GM12878 (cell line): ENCODE measurements around the gene BAZ2B. TPM values are rescaled to one million over a fixed set of nuclear protein-coding genes. Genes with fewer than 3 reads are reported as not detected.

Experiments used
- ATAC-seq: fragments of 200-7000 bp; cut with Tn5 transposase; 3 replicates; pipeline ENCODE4 v1.9.1; 2020; ENCODE audit warnings: mild to moderate bottlenecking, moderate library complexity
- BruUV-seq: library from RNA; stranded (reverse); fragments of 400-500 nt; replicated peaks from 2 replicates; lab custom pipeline; 2021; lab: Mats Ljungman, UMichigan
- CTCF ChIA-PET: fragments of 300-600 bp; sonication (Branson Sonifier 250); formaldehyde crosslinking; extraction: SDS; loops from one replicate; lab custom pipeline; 2021; ENCODE audit warnings: inconsistent platforms; lab: Yijun Ruan, JAX
- POLR2A ChIA-PET: fragments of 350-600 bp; formaldehyde crosslinking; extraction: SDS; loops from one replicate; lab custom pipeline; 2021; ENCODE audit warnings: inconsistent platforms; lab: Charles Lee
- RAD21 ChIA-PET: fragments of 300-600 bp; sonication (Branson Sonifier 250); formaldehyde crosslinking; loops from one replicate; lab custom pipeline; 2023; ENCODE audit warnings: antibody characterized with exemption; ENCODE audit not compliant: unreplicated experiment; lab: Charles Lee
- SMC1A ChIA-PET: fragments of 300-600 bp; sonication (Branson Sonifier 250); formaldehyde crosslinking; loops from one replicate; lab custom pipeline; 2023; ENCODE audit not compliant: unreplicated experiment, uncharacterized antibody; lab: Charles Lee
- DNase-seq: peaks from one replicate; pipeline ENCODE4 v3.0.0-alpha.2; 2011; ENCODE audit warnings: low read depth, low spot score
- FAIRE-seq: peaks from 3 replicates; lab custom pipeline; 2011; peaks lifted over from hg19 to GRCh38; lab: Jason Lieb, UNC
- H2AFZ ChIP-seq: 2 replicates; pipeline ENCODE4 v1.6.0; 2011; ENCODE audit warnings: low read depth, low read length, control low read depth; ENCODE audit not compliant: control insufficient read depth
- H3K27ac ChIP-seq: 2 replicates; pipeline ENCODE4 v1.5.1; 2011; ENCODE audit warnings: control low read depth; ENCODE audit not compliant: control insufficient read depth, insufficient read depth
- H3K27me3 ChIP-seq, 2 experiments: replicated peaks in 1 of 2; 2 replicates each; pipeline versions ENCODE4 v1.6.0 to v1.6.1; 2011; ENCODE audit warnings: low read length in 1 of 2; ENCODE audit not compliant: control insufficient read depth in 2 of 2, insufficient read depth in 2 of 2
- H3K36me3 ChIP-seq, 2 experiments: 2 replicates each; pipeline ENCODE4 v1.5.1; 2011; ENCODE audit warnings: low read length in 1 of 2; ENCODE audit not compliant: control insufficient read depth in 2 of 2, insufficient read depth in 2 of 2
- H3K4me1 ChIP-seq: 2 replicates; pipeline ENCODE4 v1.6.1; 2011; ENCODE audit warnings: mild to moderate bottlenecking, low read length, moderate library complexity, mixed read lengths; ENCODE audit not compliant: control insufficient read depth, insufficient read depth
- H3K4me2 ChIP-seq: 2 replicates; pipeline ENCODE4 v1.6.0; 2011; ENCODE audit warnings: control low read depth; ENCODE audit not compliant: control insufficient read depth, insufficient read depth
- H3K4me3 ChIP-seq: fragments of 200-600 bp; sonication (generic); 2 replicates; pipeline ENCODE4 v1.5.1; 2016
- H3K79me2 ChIP-seq: 2 replicates; pipeline ENCODE4 v1.6.0; 2011; ENCODE audit warnings: low read length; ENCODE audit not compliant: control insufficient read depth, insufficient read depth
- H3K9ac ChIP-seq: 2 replicates; pipeline ENCODE4 v1.8.0; 2011; ENCODE audit warnings: low read length, control low read depth, mixed read lengths; ENCODE audit not compliant: control insufficient read depth, insufficient read depth
- H3K9me3 ChIP-seq: replicated peaks from 3 replicates; pipeline ENCODE4 v1.5.1; 2011; ENCODE audit warnings: mild to moderate bottlenecking, low read length; ENCODE audit not compliant: control insufficient read depth, insufficient read depth
- H4K20me1 ChIP-seq: 2 replicates; pipeline ENCODE4 v1.6.0; 2011; ENCODE audit not compliant: control insufficient read depth, insufficient read depth
- CBFB ChIP-seq: IDR thresholded peaks from 2 replicates; pipeline ENCODE4 v1.6.1; 2016; ENCODE audit warnings: antibody characterized with exemption, low read depth
- CHD1 ChIP-seq: IDR thresholded peaks from 2 replicates; pipeline ENCODE4 v1.6.1; 2012; ENCODE audit warnings: low read depth, low read length, improper control_type of control experiment
- EZH2 ChIP-seq: IDR thresholded peaks from 2 replicates; pipeline ENCODE4 v1.6.1; 2012; ENCODE audit warnings: low read depth, mild to moderate bottlenecking, control low read depth, inconsistent platforms, low read length, borderline replicate concordance; ENCODE audit not compliant: control insufficient read depth
- HDGF ChIP-seq: fragments of 450-650 bp; IDR thresholded peaks from 2 replicates; pipeline ENCODE4 v1.6.1; 2016; ENCODE audit warnings: antibody characterized with exemption
- JUNB ChIP-seq: IDR thresholded peaks from 2 replicates; pipeline ENCODE4 v1.6.1; 2016; ENCODE audit warnings: antibody characterized with exemption, mild to moderate bottlenecking
- MTA3 ChIP-seq: IDR thresholded peaks from 2 replicates; pipeline ENCODE4 v1.6.1; 2012; ENCODE audit warnings: low read length, inconsistent platforms, borderline replicate concordance
- NR2C1 ChIP-seq: fragments of 450-650 bp; IDR thresholded peaks from 2 replicates; pipeline ENCODE4 v1.6.1; 2017; ENCODE audit warnings: antibody characterized with exemption, mild to moderate bottlenecking, moderate library complexity
- PKNOX1 ChIP-seq: fragments of 450-650 bp; IDR thresholded peaks from 2 replicates; pipeline ENCODE4 v1.6.1; 2016; ENCODE audit warnings: mild to moderate bottlenecking
- RAD51 ChIP-seq: fragments of 450-650 bp; IDR thresholded peaks from 2 replicates; pipeline ENCODE4 v1.6.1; 2016; ENCODE audit warnings: moderate library complexity, mild to moderate bottlenecking, inconsistent platforms
- SP1 ChIP-seq: IDR thresholded peaks from one replicate; pipeline ENCODE4 v1.6.1; 2011; ENCODE audit warnings: low read depth, low read length
- SPI1 ChIP-seq: IDR thresholded peaks from 2 replicates; pipeline ENCODE4 v1.6.1; 2011; ENCODE audit warnings: low read depth, mild to moderate bottlenecking, low read length, moderate library complexity, borderline replicate concordance; ENCODE audit not compliant: insufficient read depth
- SREBF1 ChIP-seq: IDR thresholded peaks from 2 replicates; pipeline ENCODE4 v1.6.1; 2012; ENCODE audit warnings: mild to moderate bottlenecking, low read length
- SRF ChIP-seq, 2 experiments: IDR thresholded peaks; 2 replicates each; pipeline ENCODE4 v1.6.1; 2011; ENCODE audit warnings: low read depth in 2 of 2, low read length in 2 of 2, mild to moderate bottlenecking in 1 of 2, moderate library complexity in 1 of 2
- USF1 ChIP-seq: IDR thresholded peaks from 2 replicates; pipeline ENCODE4 v1.6.1; 2011; ENCODE audit warnings: borderline replicate concordance, low read depth, mild to moderate bottlenecking, moderate library complexity, mixed read lengths, low read length; ENCODE audit not compliant: insufficient read depth; ENCODE audit errors: extremely low read length
- YBX1 ChIP-seq: fragments of 450-650 bp; IDR thresholded peaks from 2 replicates; pipeline ENCODE4 v1.6.1; 2016; ENCODE audit warnings: antibody characterized with exemption
- ZNF384 ChIP-seq: IDR thresholded peaks from 2 replicates; pipeline ENCODE4 v1.6.1; 2012; ENCODE audit warnings: low read depth, mild to moderate bottlenecking, low read length, improper control_type of control experiment, borderline replicate concordance
- WGBS: methylation state at CpG from one replicate; pipeline ENCODE4 v1.1.6; 2016; ENCODE audit warnings: low lambda C conversion rate; ENCODE audit not compliant: insufficient replicate concordance, insufficient coverage; ENCODE audit errors: missing lambda C conversion rate; 5-methylcytosine and 5-hydroxymethylcytosine counted together
- in situ Hi-C: fragments of 300-500 bp; cut with MboI; formaldehyde crosslinking; loops from 9 replicates; pipeline ENCODE4 v1.14.3; 2018; ENCODE audit warnings: mixed read lengths
- intact Hi-C: fragments of 100-400 bp; cut with micrococcal nuclease; formaldehyde crosslinking; loops from one replicate; pipeline ENCODE4 v1.14.2; 2022; ENCODE audit not compliant: unreplicated experiment
- polyA plus RNA-seq, 11 experiments: library from polyadenylated mRNA; depleted of rRNA in 4 of 11; unstranded in 6 of 11; stranded (reverse) in 5 of 11; fragments of >200 nt; fragmentation: Nextera tagmentation in 4 of 11; fragmentation: Illumina TruSeq in 1 of 11; extraction: Ambion mirVana in 4 of 11; extraction: Trizol in 1 of 11; gene quantifications; 1 replicate in 1 of 11; 2 replicates in 10 of 11; pipeline versions ENCODE4 v1.2.1 to v1.2.3, GENCODE V29; 2011 to 2016; ENCODE audit warnings: inconsistent platforms in 2 of 11, missing spikeins in 2 of 11, low read depth in 1 of 11
- total RNA-seq, 4 experiments: library from RNA; depleted of rRNA in 3 of 4; stranded (reverse); fragments of >200 nt in 3 of 4; fragmentation: Illumina TruSeq in 1 of 4; extraction: Trizol in 1 of 4; gene quantifications; 2 replicates each; pipeline versions ENCODE4 v1.2.1 to v1.2.3, GENCODE V29; 2013 to 2021

Gene BAZ2B
- total and polyA plus RNA-seq, 10 of the 15 experiments (the other 5 are each of a cell fraction or from before 2014, with no cell fraction given) = 8.8 to 49.7 (median 24.7) TPM

- BruUV-seq = no TSS peak
- in situ Hi-C loops = no loop called here
- Histone ChIP-seq H3K79me2 (no peaks in the 10 kb centered on the region), H3K27ac (no peak overlapping the region), H3K4me1 (no peaks in the 10 kb centered on the region), H3K4me2 (no peak overlapping the region), H4K20me1 (no peaks in the 10 kb centered on the region), H3K27me3 (no peaks in the 10 kb centered on the region), H3K4me3 (no peak overlapping the region), H3K36me3 (no peaks in the 10 kb centered on the region), H2AFZ (no peak overlapping the region), H3K9ac (no peak overlapping the region), H3K9me3 (no peaks in the 10 kb centered on the region)
- WGBS = 59% methylated on average over 6 of the region's 6 CpGs
- FAIRE-seq (no peak), ATAC-seq (peak; percentile 36; the same call in 1 of the 3 replicates), DNase-seq (no peak)
- ChIA-PET POLR2A (interaction anchor here (0.6 kb wide), 1 partner anchor 304 kb away, joined by 6 read pairs; no protein-coding TSS in a partner anchor), RAD21 (no interaction called here), SMC1A (interaction anchor here (1.0 kb wide), 1 partner anchor 35 kb away, joined by 3 read pairs; no protein-coding TSS in a partner anchor), CTCF (interaction anchor here (1.0 to 1.5 kb wide), 2 partner anchors 259 to 430 kb away, joined by 3 read pairs; no protein-coding TSS in a partner anchor)
- intact Hi-C loops = no loop called here
- TF ChIP-seq HDGF = 0 out of 2 replicates have a peak, but pooled peaks have one; percentile 40
- peak; percentile 36; the same call in 1 of the 2 replicates for TF ChIP-seq RAD51
- no peak for TF ChIP-seq CBFB
Observed at GRCh38 chr2:159549234-159549633, 67.1 kb downstream of the BAZ2B start.

DNA sequence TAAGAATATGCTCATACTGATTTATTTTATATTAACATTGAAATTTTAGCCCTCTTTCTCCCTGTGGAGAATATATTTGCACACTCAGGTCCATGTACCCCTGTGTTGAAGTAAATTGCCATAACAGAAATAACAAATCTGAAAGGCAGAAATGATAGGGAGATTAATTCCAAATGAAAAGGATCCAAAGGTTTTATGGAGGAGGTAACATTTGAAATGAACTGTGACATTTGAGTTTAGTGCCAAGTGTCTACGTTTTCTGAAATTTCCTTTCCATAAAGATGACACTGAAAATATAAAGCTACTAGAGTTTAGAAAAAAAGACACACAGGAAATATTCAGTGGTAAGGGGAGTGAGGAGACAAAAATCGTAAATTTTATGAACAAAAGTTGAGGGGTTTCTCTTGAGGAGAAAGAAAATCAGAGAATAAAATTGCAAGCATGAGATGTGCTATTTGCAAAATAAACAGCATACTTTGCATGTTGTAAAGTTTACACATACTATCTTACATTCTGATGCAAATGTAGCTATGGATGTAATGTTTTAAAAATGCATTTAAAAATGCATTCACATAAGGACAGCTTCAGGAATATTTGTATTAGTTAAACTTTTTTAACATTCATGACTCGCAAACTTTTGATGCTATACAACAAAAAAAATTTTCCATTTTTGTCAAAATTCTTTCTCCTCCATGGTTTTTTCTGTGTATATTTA lies 69.5 kb downstream of the BAZ2B start:
- no peaks in the 10 kb centered on the region for H3K4me1 ChIP-seq
- ATAC-seq (no peak), DNase-seq (no peak), FAIRE-seq (peak; percentile 59)
- ChIA-PET CTCF (no interaction called here), POLR2A (no interaction called here), SMC1A (no interaction called here), RAD21 (no interaction called here)
- in situ Hi-C loops = no loop called here
- intact Hi-C loops = no loop called here
- no peak overlapping the region for H3K4me2 ChIP-seq
- no peak overlapping the region for H3K27ac ChIP-seq
- no peak overlapping the region for H3K4me3 ChIP-seq
- peaks cover 3% of the 10 kb centered on the region; the same call in 1 of the 3 replicates for H3K9me3 ChIP-seq
- no peaks in the 10 kb centered on the region for H3K27me3 ChIP-seq
- 98% methylated on average over 3 of the region's 3 CpGs for WGBS
- H2AFZ ChIP-seq = no peak overlapping the region
- H3K9ac ChIP-seq = no peak overlapping the region
- H4K20me1 ChIP-seq = no peaks in the 10 kb centered on the region
- H3K79me2 ChIP-seq = no peaks in the 10 kb centered on the region
- no TSS peak for BruUV-seq
- no peaks in the 10 kb centered on the region for H3K36me3 ChIP-seq
- TF ChIP-seq SP1 (no peak), ZNF384 (no peak), MTA3 (no peak), CHD1 (no peak), USF1 (no peak), SRF (IDR thresholded peaks at IDR 0.05; ENCODE audit: low read depth in 2 of 2, low read length in 2 of 2) (no peak), NR2C1 (no peak), EZH2 (no peak), SREBF1 (no peak), YBX1 (no peak), PKNOX1 (no peak), SPI1 (no peak), JUNB (no peak)
